GM12872 (cell line): ENCODE measurements around the gene LMNTD1.

Source experiments
- CTCF ChIP-seq: IDR thresholded peaks from 3 replicates; pipeline ENCODE4 v1.5.1; 2011; ENCODE audit warnings: low read depth, mild to moderate bottlenecking, low read length, moderate library complexity; ENCODE audit not compliant: insufficient read depth

Gene LMNTD1

GRCh38 chr12:25458047-25458552, 95.0 kb downstream of the LMNTD1 start:
- no peak for TF ChIP-seq CTCF

GRCh38 chr12:25456474-25456873, 96.6 kb downstream of the LMNTD1 start:
- TF ChIP-seq CTCF: no peak

- TF ChIP-seq CTCF: no peak
These were observed 97.4 kb downstream of the LMNTD1 start for GRCh38 chr12:25455696-25456095.

GRCh38 chr12:25449007-25449406, 104.1 kb downstream of the LMNTD1 start:
- no peak for TF ChIP-seq CTCF

GRCh38 chr12:25447046-25447445, 106.0 kb downstream of the LMNTD1 start:
- TF ChIP-seq CTCF: no peak

- TF ChIP-seq CTCF: no peak
These were observed 114.4 kb downstream of the LMNTD1 start for GRCh38 chr12:25438638-25439037.

- peak; percentile 77 for TF ChIP-seq CTCF
These were observed 116.7 kb downstream of the LMNTD1 start for GRCh38 chr12:25436206-25437030.
